ENCODE measurements around the gene CD44. TPM values are rescaled to one million over a fixed set of nuclear protein-coding genes. Genes with fewer than 3 reads are reported as not detected.

CD44 gene
- total RNA-seq, 1 donor = 647 TPM

- DNase-seq (ENCODE audit: low read depth) = peak; percentile 60
- H3K4me3 ChIP-seq (ENCODE audit: low read depth, low read length) = peak overlapping the region; percentile 95
- TF ChIP-seq CTCF (IDR thresholded peaks at IDR 0.05; ENCODE audit: insufficient read depth, low read depth, low read length) = no peak
These were observed 5.3 kb downstream of the CD44 start for GRCh38 chr11:35144136-35144741.

- H3K4me3 ChIP-seq (ENCODE audit: low read depth, low read length) = peak overlapping the region; percentile 14
- peak; percentile 65 for DNase-seq (ENCODE audit: low read depth)
- TF ChIP-seq CTCF (IDR thresholded peaks at IDR 0.05; ENCODE audit: insufficient read depth, low read depth, low read length) = no peak
These were observed 5.8 kb downstream of the CD44 start for GRCh38 chr11:35144806-35145205.

- no peak overlapping the region for H3K4me3 ChIP-seq (ENCODE audit: low read depth, low read length)
- TF ChIP-seq CTCF (IDR thresholded peaks at IDR 0.05; ENCODE audit: insufficient read depth, low read depth, low read length) = no peak
- DNase-seq (ENCODE audit: low read depth) = no peak
These were observed 6.3 kb downstream of the CD44 start for GRCh38 chr11:35145271-35145670.

- no peak overlapping the region for H3K4me3 ChIP-seq (ENCODE audit: low read depth, low read length)
- TF ChIP-seq CTCF (IDR thresholded peaks at IDR 0.05; ENCODE audit: insufficient read depth, low read depth, low read length) = no peak
- no peak for DNase-seq (ENCODE audit: low read depth)
These were observed 7.1 kb downstream of the CD44 start for GRCh38 chr11:35146074-35146521.

- TF ChIP-seq CTCF (IDR thresholded peaks at IDR 0.05; ENCODE audit: insufficient read depth, low read depth, low read length) = no peak
- no peak for DNase-seq (ENCODE audit: low read depth)
These were observed 7.7 kb downstream of the CD44 start for GRCh38 chr11:35146711-35147110.

GRCh38 chr11:35147235-35147634, 8.3 kb downstream of the CD44 start:
- no peak for DNase-seq (ENCODE audit: low read depth)
- no peak overlapping the region for H3K4me3 ChIP-seq (ENCODE audit: low read depth, low read length)
- TF ChIP-seq CTCF (IDR thresholded peaks at IDR 0.05; ENCODE audit: insufficient read depth, low read depth, low read length) = no peak

More at GRCh38 chr11:35146711-35147110, 7.7 kb downstream of the CD44 start:
- H3K4me3 ChIP-seq (ENCODE audit: low read depth, low read length) = no peak overlapping the region

Measured in fibroblast of villous mesenchyme (primary cell).